Mucosa of descending colon (tissue), 3 donors: ENCODE results near the gene IFNLR1. TPM values are rescaled to one million over a fixed set of nuclear protein-coding genes. Genes with fewer than 3 reads are reported as not detected.
A peak's percentile ranks its signal among the peaks of the same experiment; 100 is the strongest.

Source experiments
- ATAC-seq: fragments of 200-7000 bp; cut with Tn5 transposase; one replicate; pipeline ENCODE4 v1.9.1; 2020; ENCODE audit warnings: mild to moderate bottlenecking, moderate library complexity
- DNase-seq, 3 donors: peaks; one replicate each; pipeline ENCODE4 v3.0.0-alpha.2; 2020
- H3K36me3 ChIP-seq: fragments of 200-600 bp; one replicate; pipeline ENCODE4 v1.8.0; 2021; ENCODE audit warnings: low read depth, mild to moderate bottlenecking
- H3K4me1 ChIP-seq: fragments of 200-600 bp; one replicate; pipeline ENCODE4 v1.8.0; 2021; ENCODE audit warnings: low read depth, mild to moderate bottlenecking
- H3K4me3 ChIP-seq: fragments of 200-600 bp; one replicate; pipeline ENCODE4 v1.8.0; 2021; ENCODE audit warnings: mild to moderate bottlenecking
- H3K9me3 ChIP-seq: fragments of 200-600 bp; one replicate; pipeline ENCODE4 v1.8.0; 2021; ENCODE audit warnings: mild to moderate bottlenecking
- intact Hi-C, 2 donors: fragments of 100-400 bp; cut with DNase I in 1 of 2; cut with micrococcal nuclease in 1 of 2; formaldehyde crosslinking; loops; one replicate each; pipeline versions ENCODE4 v1.11.0 to v1.11.1; 2022; cut with DNase I, micrococcal nuclease
- total RNA-seq, 3 donors: library from RNA; stranded (reverse); fragmentation: NEBNext Ultra II Directional in 2 of 3; extraction: Animal tissue kit (Norgen Biotek cat#: 25700) in 2 of 3; gene quantifications; one replicate each; pipeline versions ENCODE4 v1.2.1 to v1.2.4, GENCODE V29; 2021 to 2023
- TF ChIP-seq, protein P1 (sequence below): fragments of 200-600 bp; IDR thresholded peaks from one replicate; pipeline ENCODE4 v1.8.0; 2022; ENCODE audit warnings: antibody characterized with exemption, mild to moderate bottlenecking
- donor health status: DM: no; HTN: no; CAD: no; lungs with moderate emphysema.
- donor health status: DM: no; HTN: no; CAD: no.
- donor health status: DM: no; HTN: yes; CAD: no.

IFNLR1 gene
- total RNA-seq, 3 donors from 2014 or later = 5.3 to 24.0 (median 18.8) TPM

DNA sequence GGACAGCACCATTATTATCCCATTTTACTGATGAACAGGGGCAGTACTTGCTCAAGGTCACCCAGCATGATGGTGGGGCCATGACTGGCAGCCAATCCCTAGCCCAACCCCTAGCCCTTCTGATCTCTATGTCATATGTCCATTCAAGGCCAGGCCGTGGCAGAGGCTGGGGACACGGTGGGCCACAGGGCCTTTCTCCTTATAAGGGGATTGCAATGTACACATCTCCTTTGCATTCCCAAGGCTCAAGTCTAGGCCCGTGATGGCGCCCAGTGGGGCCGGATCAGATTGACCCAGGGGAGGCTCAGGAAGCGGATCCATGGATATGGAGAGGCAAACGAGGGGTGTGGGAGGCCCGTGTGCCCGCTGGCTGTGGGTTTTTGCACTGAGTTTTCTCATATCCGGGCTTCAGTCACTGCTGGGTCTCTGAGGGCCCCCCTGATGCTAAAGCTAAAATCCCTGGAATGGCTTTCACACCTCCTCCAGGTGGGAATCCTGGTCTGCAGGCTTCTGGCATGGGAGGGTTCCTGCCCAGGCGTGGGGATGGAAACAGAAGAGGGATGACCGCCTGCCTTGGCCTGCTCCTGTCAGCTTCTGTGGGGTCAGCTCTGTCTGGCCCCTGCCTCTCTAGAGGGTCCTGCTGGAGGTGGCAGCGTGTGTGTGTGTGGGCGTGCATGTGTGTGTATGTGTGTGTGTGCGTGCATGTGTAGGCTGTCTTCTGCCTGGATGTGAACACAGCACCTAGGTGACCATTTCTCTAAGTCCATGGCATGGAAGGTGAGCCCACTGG, 77.2 kb downstream of the IFNLR1 start:
- Histone ChIP-seq H3K36me3 (no peaks in the 10 kb centered on the region), H3K4me3 (no peak overlapping the region), H3K9me3 (no peaks in the 10 kb centered on the region), H3K4me1 (peaks cover 9% of the 10 kb centered on the region)
- TF ChIP-seq, protein P1, sequence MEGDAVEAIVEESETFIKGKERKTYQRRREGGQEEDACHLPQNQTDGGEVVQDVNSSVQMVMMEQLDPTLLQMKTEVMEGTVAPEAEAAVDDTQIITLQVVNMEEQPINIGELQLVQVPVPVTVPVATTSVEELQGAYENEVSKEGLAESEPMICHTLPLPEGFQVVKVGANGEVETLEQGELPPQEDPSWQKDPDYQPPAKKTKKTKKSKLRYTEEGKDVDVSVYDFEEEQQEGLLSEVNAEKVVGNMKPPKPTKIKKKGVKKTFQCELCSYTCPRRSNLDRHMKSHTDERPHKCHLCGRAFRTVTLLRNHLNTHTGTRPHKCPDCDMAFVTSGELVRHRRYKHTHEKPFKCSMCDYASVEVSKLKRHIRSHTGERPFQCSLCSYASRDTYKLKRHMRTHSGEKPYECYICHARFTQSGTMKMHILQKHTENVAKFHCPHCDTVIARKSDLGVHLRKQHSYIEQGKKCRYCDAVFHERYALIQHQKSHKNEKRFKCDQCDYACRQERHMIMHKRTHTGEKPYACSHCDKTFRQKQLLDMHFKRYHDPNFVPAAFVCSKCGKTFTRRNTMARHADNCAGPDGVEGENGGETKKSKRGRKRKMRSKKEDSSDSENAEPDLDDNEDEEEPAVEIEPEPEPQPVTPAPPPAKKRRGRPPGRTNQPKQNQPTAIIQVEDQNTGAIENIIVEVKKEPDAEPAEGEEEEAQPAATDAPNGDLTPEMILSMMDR = no peak
- intact Hi-C loops = no loop called here
- DNase-seq (no peak), ATAC-seq (no peak)

DNA sequence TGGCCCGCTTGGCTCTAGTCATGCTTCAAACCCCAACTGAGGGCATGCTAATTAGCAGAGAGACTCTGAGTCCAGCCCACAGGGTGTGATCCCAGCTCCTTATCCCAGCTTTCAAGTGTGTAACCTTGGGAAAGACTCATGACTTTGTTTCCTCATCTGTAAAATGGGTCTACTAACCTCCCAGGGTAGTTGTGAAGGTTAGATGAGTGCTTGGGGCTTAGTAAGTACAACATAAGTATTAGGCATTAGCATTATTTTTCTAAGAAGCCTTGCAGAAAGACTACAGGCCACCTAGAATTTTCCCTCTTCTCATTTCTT, 78.0 kb downstream of the IFNLR1 start:
- Histone ChIP-seq H3K4me1 (peaks cover 9% of the 10 kb centered on the region), H3K36me3 (no peaks in the 10 kb centered on the region), H3K9me3 (no peaks in the 10 kb centered on the region), H3K4me3 (no peak overlapping the region)
- no peak for DNase-seq
- TF ChIP-seq, protein P1 = no peak
- ATAC-seq = no peak
- intact Hi-C loops = no loop called here

DNA sequence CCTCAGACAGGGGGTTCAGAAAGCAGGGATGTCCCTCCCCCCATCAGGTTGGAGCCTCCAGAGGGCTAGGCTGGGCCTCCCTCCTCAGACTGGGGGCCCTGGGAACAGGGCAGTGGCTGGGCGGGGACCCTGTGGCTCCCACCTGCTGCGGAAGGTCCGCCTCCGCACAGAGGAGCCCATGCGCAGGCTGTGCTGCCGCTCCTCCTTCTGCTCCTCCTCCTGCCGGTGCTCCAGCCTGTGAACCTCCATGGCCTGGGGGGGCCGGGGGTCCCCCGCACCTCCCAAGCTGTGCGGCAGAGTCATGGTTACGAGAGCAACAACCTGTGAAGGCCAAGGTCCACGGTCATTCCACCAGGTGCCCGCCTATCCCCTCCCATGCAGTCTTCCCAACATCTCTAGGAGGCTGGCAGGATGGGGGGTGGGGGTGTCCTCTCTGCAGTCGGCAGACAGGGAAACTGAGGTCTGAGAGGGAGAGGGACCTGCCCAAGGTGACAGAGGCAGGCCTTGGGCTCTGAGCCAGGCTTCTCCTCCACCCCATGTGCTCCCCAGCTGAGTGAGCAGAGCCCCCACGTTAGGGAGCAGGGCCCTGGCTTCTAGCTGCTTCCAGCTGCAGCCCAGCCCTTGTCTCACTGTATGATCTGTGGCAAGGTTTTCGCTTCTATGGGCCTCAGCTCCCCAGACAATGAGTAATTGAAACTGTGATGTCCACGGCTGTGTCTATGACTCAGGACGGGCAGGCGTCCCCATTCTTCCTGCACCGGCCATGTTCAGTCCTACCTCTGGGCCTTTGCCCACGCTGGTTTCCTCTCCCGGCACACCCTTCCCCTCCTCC, 78.5 kb downstream of the IFNLR1 start:
- Histone ChIP-seq H3K9me3 (no peaks in the 10 kb centered on the region), H3K4me1 (peaks cover 9% of the 10 kb centered on the region), H3K4me3 (no peak overlapping the region), H3K36me3 (no peaks in the 10 kb centered on the region)
- intact Hi-C loops = no loop called here
- TF ChIP-seq, protein P1 = no peak
- ATAC-seq (peak; percentile 73), DNase-seq (peak in 2 of 3 donors; percentile 34 to 61)

DNA sequence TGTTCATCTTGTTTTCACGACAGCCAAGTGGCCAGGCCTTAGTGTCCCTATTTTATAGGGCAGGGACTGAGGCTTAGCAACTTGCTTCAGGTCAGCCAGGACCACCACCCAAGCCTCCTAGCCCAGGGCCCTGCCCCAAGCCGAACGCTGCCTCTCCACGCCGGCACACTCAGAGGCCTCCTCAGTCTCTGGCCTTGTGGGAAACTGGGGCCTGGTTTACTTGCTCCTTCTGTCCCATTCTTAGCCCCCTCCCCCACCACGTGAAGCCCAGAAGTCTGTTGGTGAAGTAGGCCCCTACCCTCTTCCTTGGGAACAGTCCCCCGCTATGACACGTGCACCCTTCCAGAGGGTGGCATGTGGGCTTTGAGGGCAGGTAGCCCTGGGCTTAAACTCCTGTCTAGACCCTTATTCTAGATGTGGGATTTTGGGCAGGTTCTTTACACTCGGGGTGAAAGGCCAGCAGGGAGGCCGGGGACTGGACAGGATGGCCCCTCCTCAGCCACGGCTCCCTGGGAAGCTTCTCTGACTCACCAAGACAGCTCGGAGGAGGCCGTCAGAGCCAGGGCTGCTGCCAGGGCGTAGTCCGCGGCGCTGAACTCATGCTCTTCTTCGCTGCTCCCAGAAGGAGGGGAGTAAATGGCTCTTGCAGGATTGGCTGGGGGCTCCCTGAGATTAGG, 79.5 kb downstream of the IFNLR1 start:
- peak in 2 of 3 donors; percentile 26 to 63 for DNase-seq
- TF ChIP-seq, protein P1 = no peak

DNA sequence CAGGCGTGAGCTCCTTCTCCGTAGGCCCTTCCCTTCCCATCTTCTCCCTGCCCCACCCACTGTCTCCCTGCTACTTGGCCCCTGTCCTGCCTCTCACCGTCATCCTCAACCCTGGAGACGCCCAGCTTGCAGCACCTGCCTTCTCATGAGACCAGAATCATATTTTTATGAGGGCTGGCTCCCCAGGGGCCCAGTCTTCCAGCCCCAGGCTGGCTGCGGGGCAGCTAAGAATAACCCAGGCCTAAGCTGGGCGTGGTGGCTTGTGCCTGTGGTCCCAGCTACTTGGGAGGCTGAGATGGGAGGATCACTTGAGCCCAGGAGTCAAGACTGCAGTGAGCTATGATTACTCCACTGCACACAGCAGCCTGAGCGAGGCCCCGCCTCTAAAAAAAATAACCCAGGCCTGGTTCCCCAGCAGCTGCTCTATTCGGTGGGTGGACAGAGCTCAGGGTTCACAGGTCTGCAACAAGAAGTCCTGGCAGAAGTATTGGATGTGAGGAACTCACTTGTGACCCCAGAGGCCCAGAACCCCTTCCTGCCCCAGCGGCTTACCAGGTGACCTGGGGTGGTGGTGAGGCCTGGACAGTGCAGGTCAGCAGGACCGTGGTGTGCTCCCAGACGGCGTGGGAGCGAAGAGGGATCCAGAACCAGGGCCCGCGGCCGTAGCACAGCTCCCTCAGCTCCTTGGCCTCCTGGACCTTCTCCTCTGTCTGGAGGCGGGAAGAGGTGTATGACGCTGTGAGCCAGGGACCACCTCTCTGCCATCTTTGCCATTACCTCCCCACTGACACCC, 81.5 kb downstream of the IFNLR1 start:
- TF ChIP-seq, protein P1 = no peak
- DNase-seq = peak in 1 of 3 donors; percentile 42
- H3K36me3 ChIP-seq = no peaks in the 10 kb centered on the region
- no peak overlapping the region for H3K4me3 ChIP-seq
- no peaks in the 10 kb centered on the region for H3K9me3 ChIP-seq
- intact Hi-C loops = no loop called here
- no peak for ATAC-seq
- peaks cover 9% of the 10 kb centered on the region for H3K4me1 ChIP-seq

More for the DNA sequence above, 79.5 kb downstream of the IFNLR1 start:
- Histone ChIP-seq H3K36me3 (no peaks in the 10 kb centered on the region), H3K4me3 (no peak overlapping the region), H3K4me1 (peaks cover 9% of the 10 kb centered on the region), H3K9me3 (no peaks in the 10 kb centered on the region)
- ATAC-seq = peak; percentile 70
- intact Hi-C loops = no loop called here
